Stimulated activated CD4-positive, alpha-beta T cell treated with anti-CD3 and anti-CD28 coated beads, Interleukin-4, amount 100 ng/mL, for 4 hours (primary cell): Measurements from ENCODE around the gene CYB5RL.

Source experiments
- DNase-seq, 2 experiments: peaks; one replicate each; pipeline ENCODE4 v3.0.0-alpha.2; 2020

Gene CYB5RL

GRCh38 chr1:54158071-54158470 lies 41.8 kb downstream of the CYB5RL start:
- DNase-seq = no peak

- DNase-seq = no peak
These were observed 42.4 kb downstream of the CYB5RL start for GRCh38 chr1:54157401-54157800.

GRCh38 chr1:54156986-54157385 lies 42.8 kb downstream of the CYB5RL start:
- DNase-seq = no peak

- no peak for DNase-seq
These were observed 43.6 kb downstream of the CYB5RL start for GRCh38 chr1:54156201-54156600.

GRCh38 chr1:54153535-54154439 lies 46.0 kb downstream of the CYB5RL start:
- DNase-seq = no peak

- DNase-seq = no peak
These were observed 47.1 kb downstream of the CYB5RL start, which contains the start of gene CDCP2 for GRCh38 chr1:54152696-54153095. Gene CDCP2, minus strand, starts transcription at chr1:54153000. Its CDS starts 78 bp downstream, at chr1:54152922.

- no peak for DNase-seq
These were observed 48.8 kb downstream of the CYB5RL start for GRCh38 chr1:54151013-54151412.
